Right lung (tissue), 5 donors: ENCODE data around the gene PLXND1. TPM values are rescaled to one million over a fixed set of nuclear protein-coding genes. Genes with fewer than 3 reads are reported as not detected.

ENCODE experiments used
- DNase-seq, 2 donors: peaks; one replicate each; pipeline ENCODE4 v3.0.0-alpha.2; 2013
- polyA plus RNA-seq, 5 donors: library from polyadenylated mRNA; unstranded; fragments of 120-200 nt; gene quantifications; one replicate each; pipeline versions ENCODE4 v1.2.1 to v1.2.3, GENCODE V29; 2013; ENCODE audit warnings: inconsistent platforms in 1 of 5, low replicate concordance in 1 of 5; ENCODE audit not compliant: insufficient read length in 5 of 5, insufficient read depth in 1 of 5

PLXND1 gene
- polyA plus RNA-seq, 5 donors, result 167 to 213 (median 176) TPM

GRCh38 chr3:129602730-129603560, 3.5 kb downstream of the PLXND1 start:
- DNase-seq, result no peak

DNA sequence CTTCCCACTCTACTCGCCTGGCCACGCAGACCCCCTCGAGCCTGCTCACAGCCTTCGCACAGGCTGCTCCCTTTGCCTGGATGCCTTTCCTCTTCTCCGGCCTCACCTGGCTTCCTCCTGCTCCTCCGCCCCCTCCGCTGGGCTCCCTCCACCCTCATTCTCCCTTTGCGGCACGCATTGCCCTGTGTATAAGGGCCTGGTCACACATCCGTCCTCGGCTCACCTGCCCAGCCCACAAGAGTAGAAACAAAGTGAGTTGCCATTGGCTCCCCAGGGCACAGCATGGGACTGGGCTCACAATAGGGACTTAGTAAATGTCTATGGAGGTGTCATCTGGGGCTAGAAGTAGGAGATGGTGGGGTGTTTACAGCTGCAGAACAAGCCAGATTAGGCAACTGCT, 4.2 kb downstream of the PLXND1 start:
- no peak for DNase-seq

- DNase-seq, result no peak
Observed at GRCh38 chr3:129601713-129602112, 4.8 kb downstream of the PLXND1 start.

GRCh38 chr3:129600348-129600747, 6.1 kb downstream of the PLXND1 start:
- DNase-seq, result no peak

GRCh38 chr3:129599607-129600006, 6.9 kb downstream of the PLXND1 start:
- DNase-seq, result no peak

DNA sequence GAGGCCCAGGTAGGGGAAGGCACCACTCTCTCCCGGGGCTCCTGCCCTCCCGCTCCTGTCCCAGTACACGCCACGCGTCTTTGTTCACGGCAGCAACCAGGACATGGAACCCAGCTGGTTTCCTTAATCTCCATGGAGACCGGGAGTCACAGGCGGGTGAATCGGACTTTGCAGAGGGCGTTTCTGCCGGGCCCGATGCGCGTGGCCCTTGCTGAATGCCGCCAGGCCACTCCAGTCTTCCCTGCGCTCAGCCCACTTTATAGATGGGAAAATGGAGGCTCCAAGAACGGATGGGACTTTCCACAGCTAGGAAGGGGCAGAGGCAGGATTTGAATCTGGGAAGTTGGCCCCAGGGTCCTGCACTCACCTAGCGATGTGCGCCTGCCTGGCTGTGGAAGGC, 7.4 kb downstream of the PLXND1 start:
- DNase-seq, result no peak

DNA sequence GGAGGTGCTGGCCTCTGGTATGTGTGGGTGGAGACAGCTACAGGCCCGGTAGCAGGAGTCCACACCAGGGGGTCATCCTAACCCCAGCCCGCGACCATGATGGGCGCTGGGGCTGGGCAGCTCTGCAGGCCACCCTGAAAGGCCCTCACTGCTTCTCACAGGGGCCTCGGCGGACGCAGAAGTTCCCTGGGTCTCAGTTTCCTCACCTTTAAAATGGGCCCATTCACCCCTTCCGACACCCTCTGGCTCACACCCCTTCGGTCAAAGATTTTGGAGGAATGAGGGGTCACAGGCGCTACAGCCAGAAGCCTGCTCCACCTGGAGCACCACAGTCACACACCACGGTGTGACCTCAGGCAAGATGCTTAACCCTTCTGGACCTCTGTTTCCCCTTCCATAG, 8.0 kb downstream of the PLXND1 start:
- no peak for DNase-seq

- DNase-seq, result no peak
Observed at GRCh38 chr3:129598000-129598381, 8.5 kb downstream of the PLXND1 start.

GRCh38 chr3:129597087-129597999, 9.1 kb downstream of the PLXND1 start:
- peak in 1 of 2 donors; percentile 49 for DNase-seq

DNA sequence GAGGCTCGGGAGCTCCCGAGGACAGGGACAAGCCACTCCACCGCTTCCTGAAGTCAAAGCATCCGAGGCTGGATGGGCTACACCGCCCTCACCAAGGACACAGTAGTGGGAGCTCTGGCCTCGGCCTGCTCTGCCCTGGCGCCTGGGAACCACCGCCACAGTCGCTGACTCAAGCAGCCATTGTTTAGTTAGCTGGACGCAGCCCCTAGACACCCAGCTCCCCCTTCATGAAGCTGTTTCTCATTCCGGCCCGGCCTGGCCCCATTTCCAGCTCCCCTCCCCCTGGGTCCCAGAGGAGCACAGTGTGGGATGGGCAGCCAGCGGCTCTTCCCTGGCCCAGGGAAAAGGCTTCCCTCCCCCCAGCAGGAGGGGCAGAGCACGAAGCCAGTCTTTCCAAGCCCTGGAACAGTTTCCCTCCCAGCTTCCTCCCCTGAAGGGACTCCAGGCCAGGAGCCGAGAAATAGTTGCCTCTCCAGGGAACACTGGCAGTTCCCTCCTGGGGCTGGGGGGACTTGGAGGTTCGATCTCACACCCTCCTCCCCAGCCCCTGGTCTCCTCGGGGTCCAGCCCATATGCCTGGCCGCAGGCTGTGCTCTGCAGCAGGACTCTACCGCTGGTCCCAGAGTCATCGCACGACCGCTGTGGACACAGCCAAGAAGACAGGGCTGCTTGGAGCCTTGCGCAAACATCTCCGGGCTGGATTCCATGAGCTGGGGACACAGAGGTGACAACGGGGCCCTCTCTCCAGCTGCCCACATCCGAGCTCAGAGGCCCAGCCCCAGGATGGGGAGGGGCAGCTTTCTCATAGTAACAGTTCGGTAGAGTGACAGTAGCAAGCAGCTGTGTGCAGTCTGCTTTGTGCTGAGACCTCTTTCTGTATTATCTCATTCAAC, 10.0 kb downstream of the PLXND1 start:
- peak; percentile 90 to 91 for DNase-seq

- DNase-seq, result no peak
Observed at GRCh38 chr3:129595544-129596193, 10.8 kb downstream of the PLXND1 start.

GRCh38 chr3:129594907-129595390, 11.5 kb downstream of the PLXND1 start:
- no peak for DNase-seq

GRCh38 chr3:129594409-129594808, 12.1 kb downstream of the PLXND1 start:
- no peak for DNase-seq

DNA sequence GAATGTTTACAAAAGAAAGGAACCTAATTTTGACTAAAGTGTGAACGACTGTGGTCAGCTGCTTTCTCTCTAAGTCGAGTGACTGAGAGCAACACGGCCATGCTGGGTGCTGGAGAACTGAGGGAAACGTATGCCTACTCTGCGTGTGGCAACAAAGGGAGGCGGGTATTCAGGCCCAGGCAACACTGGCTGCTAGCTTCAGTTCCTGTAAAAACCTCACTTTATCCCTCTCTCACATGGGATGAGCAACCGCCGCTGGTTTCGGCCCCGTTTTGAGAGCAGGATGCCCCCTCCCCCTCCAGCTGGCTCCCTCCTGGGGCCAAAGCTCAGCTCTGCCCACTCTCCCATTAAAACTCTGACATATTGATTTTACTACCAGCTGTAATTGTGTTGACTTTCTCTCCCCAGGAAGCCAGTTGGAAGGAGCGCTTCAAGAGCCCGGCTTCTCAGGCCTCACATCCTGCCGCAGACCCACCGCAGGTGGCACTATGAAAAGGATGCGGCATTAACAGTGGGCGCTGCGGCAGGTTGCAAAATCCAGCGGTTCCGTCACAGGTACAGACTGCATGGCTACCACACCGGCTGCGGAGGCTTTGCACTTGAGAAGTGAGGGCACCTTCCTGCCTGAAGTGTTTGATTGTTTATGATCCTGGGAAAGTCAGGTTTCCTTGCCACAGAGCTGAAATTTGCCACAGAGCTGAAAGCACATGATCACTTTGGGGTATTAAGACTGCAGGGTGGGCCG, 12.7 kb downstream of the PLXND1 start:
- peak in 1 of 2 donors; percentile 56 for DNase-seq

GRCh38 chr3:129593230-129593594, 13.3 kb downstream of the PLXND1 start:
- no peak for DNase-seq

- peak in 1 of 2 donors; percentile 57 for DNase-seq
Observed at GRCh38 chr3:129592381-129593131, 13.9 kb downstream of the PLXND1 start.

DNA sequence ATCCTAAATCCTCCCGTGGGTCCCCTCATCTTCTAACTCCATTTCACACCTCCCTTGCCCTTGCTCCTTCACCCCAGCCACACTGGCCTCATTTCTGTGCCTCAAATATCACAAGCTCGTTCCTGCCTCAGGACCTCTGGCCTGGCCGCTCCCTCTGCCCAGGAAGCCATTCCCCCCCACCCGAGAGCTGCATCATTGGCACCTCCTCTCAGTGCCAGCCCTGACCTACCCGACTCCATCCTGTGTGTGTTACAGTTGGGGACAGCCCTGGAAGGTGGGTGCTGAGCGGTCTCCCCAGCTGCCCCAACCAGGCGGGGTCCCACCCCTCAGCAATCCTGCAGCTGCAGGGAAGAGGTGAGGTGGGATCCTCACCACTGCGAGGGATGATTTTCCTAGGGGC, 14.5 kb downstream of the PLXND1 start:
- DNase-seq, result no peak

- DNase-seq, result no peak
Observed at GRCh38 chr3:129590215-129590614, 16.3 kb downstream of the PLXND1 start.

- DNase-seq, result no peak
Observed at GRCh38 chr3:129587566-129588210, 18.8 kb downstream of the PLXND1 start.
